Hepatocyte (in vitro differentiated cells): ENCODE data around the gene TXNDC16.

Source experiments
- EZH2 ChIP-seq: fragments of 200-600 bp; sonication (generic); IDR thresholded peaks from 2 replicates; pipeline ENCODE4 v1.6.1; 2016; ENCODE audit warnings: antibody characterized with exemption, mild to moderate bottlenecking, borderline replicate concordance
- EZH2phosphoT487 ChIP-seq: fragments of 200-600 bp; sonication (generic); IDR thresholded peaks from one replicate; pipeline ENCODE4 v1.6.1; 2018; ENCODE audit warnings: antibody characterized with exemption, mild to moderate bottlenecking, low read depth, moderate library complexity; ENCODE audit not compliant: unreplicated experiment, severe bottlenecking
- TF ChIP-seq, protein P1 (sequence below): fragments of 200-600 bp; sonication (generic); IDR thresholded peaks from 2 replicates; pipeline ENCODE4 v1.5.1; 2016; ENCODE audit warnings: antibody characterized with exemption, mild to moderate bottlenecking; ENCODE audit not compliant: poor library complexity

DNA sequence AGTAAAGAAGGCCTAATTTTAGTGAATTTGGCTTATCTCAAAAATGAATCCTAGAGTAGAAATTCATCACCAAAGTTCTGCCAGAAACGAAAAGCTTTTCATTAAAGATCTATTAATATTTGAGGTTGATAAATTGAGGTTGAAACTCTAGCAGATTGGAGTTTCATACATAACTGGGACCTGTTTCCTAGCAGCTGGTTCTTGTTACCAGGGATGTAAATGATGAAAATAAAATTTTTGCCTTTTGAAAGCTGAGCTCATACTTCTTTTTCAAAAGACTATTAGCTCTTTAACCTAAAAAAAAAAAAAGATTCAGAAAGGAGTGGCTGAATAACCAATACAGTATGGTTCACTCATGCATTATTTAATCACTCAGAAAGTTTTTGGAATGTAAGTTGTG lies 139.9 kb downstream of the TXNDC16 start:
- TF ChIP-seq, protein P1, sequence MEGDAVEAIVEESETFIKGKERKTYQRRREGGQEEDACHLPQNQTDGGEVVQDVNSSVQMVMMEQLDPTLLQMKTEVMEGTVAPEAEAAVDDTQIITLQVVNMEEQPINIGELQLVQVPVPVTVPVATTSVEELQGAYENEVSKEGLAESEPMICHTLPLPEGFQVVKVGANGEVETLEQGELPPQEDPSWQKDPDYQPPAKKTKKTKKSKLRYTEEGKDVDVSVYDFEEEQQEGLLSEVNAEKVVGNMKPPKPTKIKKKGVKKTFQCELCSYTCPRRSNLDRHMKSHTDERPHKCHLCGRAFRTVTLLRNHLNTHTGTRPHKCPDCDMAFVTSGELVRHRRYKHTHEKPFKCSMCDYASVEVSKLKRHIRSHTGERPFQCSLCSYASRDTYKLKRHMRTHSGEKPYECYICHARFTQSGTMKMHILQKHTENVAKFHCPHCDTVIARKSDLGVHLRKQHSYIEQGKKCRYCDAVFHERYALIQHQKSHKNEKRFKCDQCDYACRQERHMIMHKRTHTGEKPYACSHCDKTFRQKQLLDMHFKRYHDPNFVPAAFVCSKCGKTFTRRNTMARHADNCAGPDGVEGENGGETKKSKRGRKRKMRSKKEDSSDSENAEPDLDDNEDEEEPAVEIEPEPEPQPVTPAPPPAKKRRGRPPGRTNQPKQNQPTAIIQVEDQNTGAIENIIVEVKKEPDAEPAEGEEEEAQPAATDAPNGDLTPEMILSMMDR: no peak
- TF ChIP-seq EZH2 (no peak), EZH2phosphoT487 (no peak)
